ENCODE measurements around the gene MYO3B.
"Not testable (repeated sequence)": the region's sequence is repeated elsewhere in the genome, so short reads cannot be mapped to it uniquely, and the experiment has no call there.

MYO3B gene

GRCh38 chr2:170344663-170345346 is 166.9 kb downstream of the MYO3B start:
- no peak for DNase-seq (ENCODE audit: low read depth)
- no peak overlapping the region for H3K4me3 ChIP-seq (ENCODE audit: low read depth, low read length)
- TF ChIP-seq CTCF (IDR thresholded peaks at IDR 0.05; ENCODE audit: insufficient read depth, low read depth, low read length, missing control alignments) = no peak

GRCh38 chr2:170345607-170346006 is 167.7 kb downstream of the MYO3B start:
- no peak for DNase-seq (ENCODE audit: low read depth)
- no peak overlapping the region for H3K4me3 ChIP-seq (ENCODE audit: low read depth, low read length)
- no peak for TF ChIP-seq CTCF (IDR thresholded peaks at IDR 0.05; ENCODE audit: insufficient read depth, low read depth, low read length, missing control alignments)

GRCh38 chr2:170349269-170349668 is 171.3 kb downstream of the MYO3B start:
- H3K4me3 ChIP-seq (ENCODE audit: low read depth, low read length); DNase-seq (ENCODE audit: low read depth): not testable (repeated sequence)

- TF ChIP-seq CTCF (IDR thresholded peaks at IDR 0.05; ENCODE audit: insufficient read depth, low read depth, low read length, missing control alignments) = no peak
- H3K4me3 ChIP-seq (ENCODE audit: low read depth, low read length) = no peak overlapping the region
- DNase-seq (ENCODE audit: low read depth) = no peak
Observed at GRCh38 chr2:170350929-170351826, 173.2 kb downstream of the MYO3B start.

GRCh38 chr2:170353723-170354122 is 175.8 kb downstream of the MYO3B start:
- no peak overlapping the region for H3K4me3 ChIP-seq (ENCODE audit: low read depth, low read length)
- TF ChIP-seq CTCF (IDR thresholded peaks at IDR 0.05; ENCODE audit: insufficient read depth, low read depth, low read length, missing control alignments) = no peak
- DNase-seq (ENCODE audit: low read depth) = no peak

GRCh38 chr2:170354388-170354787 is 176.4 kb downstream of the MYO3B start:
- H3K4me3 ChIP-seq (ENCODE audit: low read depth, low read length) = no peak overlapping the region
- no peak for DNase-seq (ENCODE audit: low read depth)
- no peak for TF ChIP-seq CTCF (IDR thresholded peaks at IDR 0.05; ENCODE audit: insufficient read depth, low read depth, low read length, missing control alignments)

Data from GM12865 (cell line).